PC-3 (cell line): ENCODE measurements around the gene TMEM256. TPM values are rescaled to one million over a fixed set of nuclear protein-coding genes. Genes with fewer than 3 reads are reported as not detected.

Source experiments
- ATAC-seq: fragments of 200-7000 bp; cut with Tn5 transposase; 2 replicates; pipeline ENCODE4 v1.9.1; 2020; ENCODE audit warnings: mild to moderate bottlenecking, moderate library complexity
- BruUV-seq: library from RNA; stranded (reverse); fragments of 400-500 nt; replicated peaks from 2 replicates; lab custom pipeline; 2021; lab: Mats Ljungman, UMichigan
- CTCF ChIA-PET: fragments of 300-600 bp; sonication (Branson Sonifier 250); formaldehyde crosslinking; loops from one replicate; lab custom pipeline; 2022; ENCODE audit warnings: antibody characterized with exemption; lab: Charles Lee
- POLR2A ChIA-PET: fragments of 300-600 bp; sonication (Branson Sonifier 250); formaldehyde crosslinking; loops from one replicate; lab custom pipeline; 2022; ENCODE audit warnings: antibody characterized with exemption; ENCODE audit not compliant: unreplicated experiment; lab: Charles Lee
- DNase-seq: peaks from one replicate; pipeline ENCODE4 v3.0.0-alpha.2; 2015
- H2AFZ ChIP-seq: fragments of 300-600 bp; sonication (generic); 2 replicates; pipeline ENCODE4 v1.6.0; 2016; ENCODE audit warnings: antibody characterized with exemption, low read length
- H3F3A ChIP-seq: fragments of 300-600 bp; sonication (generic); one replicate; pipeline ENCODE4 v1.6.0; 2017; ENCODE audit warnings: antibody characterized with exemption, low read length, control low read depth, mild to moderate bottlenecking; ENCODE audit not compliant: unreplicated experiment
- H3K27ac ChIP-seq: fragments of 300-600 bp; sonication (generic); 2 replicates; pipeline ENCODE4 v1.5.1; 2016; ENCODE audit warnings: mild to moderate bottlenecking, low read length
- H3K27me3 ChIP-seq: fragments of 300-600 bp; sonication (generic); 2 replicates; pipeline ENCODE4 v1.6.1; 2016; ENCODE audit warnings: low read length, mixed read lengths
- H3K36me3 ChIP-seq: fragments of 300-600 bp; sonication (generic); 2 replicates; pipeline ENCODE4 v1.6.1; 2016; ENCODE audit warnings: low read depth, mixed run types, low read length, mixed read lengths
- H3K4me1 ChIP-seq: fragments of 300-600 bp; sonication (generic); 2 replicates; pipeline ENCODE4 v1.5.1; 2016; ENCODE audit warnings: low read length; ENCODE audit not compliant: insufficient read depth
- H3K4me2 ChIP-seq: fragments of 300-600 bp; sonication (generic); 2 replicates; pipeline ENCODE4 v1.6.0; 2016; ENCODE audit warnings: low read length
- H3K4me3 ChIP-seq: fragments of 300-600 bp; sonication (generic); 2 replicates; pipeline ENCODE4 v1.5.1; 2016; ENCODE audit warnings: mild to moderate bottlenecking, low read length, mixed read lengths
- H3K79me2 ChIP-seq: fragments of 300-600 bp; sonication (generic); 2 replicates; pipeline ENCODE4 v1.6.1; 2017; ENCODE audit warnings: low read length, mixed read lengths
- H3K9ac ChIP-seq: fragments of 300-600 bp; sonication (generic); 2 replicates; pipeline ENCODE4 v1.6.0; 2016; ENCODE audit warnings: mild to moderate bottlenecking, low read length
- H3K9me2 ChIP-seq: fragments of 300-600 bp; sonication (generic); replicated peaks from 2 replicates; pipeline ENCODE4 v1.6.1; 2016; ENCODE audit warnings: mixed run types, low read length, mixed read lengths
- H3K9me3 ChIP-seq: fragments of 300-600 bp; sonication (generic); 2 replicates; pipeline ENCODE4 v1.6.1; 2016; ENCODE audit warnings: low read length, mixed read lengths
- H4K20me1 ChIP-seq: fragments of 300-600 bp; sonication (generic); 2 replicates; pipeline ENCODE4 v1.6.1; 2016; ENCODE audit warnings: low read length, mixed read lengths
- EZH2 ChIP-seq: fragments of 300-600 bp; sonication (generic); IDR thresholded peaks from one replicate; pipeline ENCODE4 v1.6.1; 2017; ENCODE audit warnings: antibody characterized with exemption, mild to moderate bottlenecking, low read length; ENCODE audit not compliant: unreplicated experiment
- EZH2phosphoT487 ChIP-seq: fragments of 300-600 bp; sonication (generic); IDR thresholded peaks from 2 replicates; pipeline ENCODE4 v1.6.1; 2018; ENCODE audit warnings: mild to moderate bottlenecking, antibody characterized with exemption, low read length, borderline replicate concordance
- intact Hi-C: fragments of 100-400 bp; cut with micrococcal nuclease; formaldehyde crosslinking; loops from 2 replicates; pipeline ENCODE4 v1.9.0; 2023
- total RNA-seq: library from RNA; depleted of rRNA; stranded (reverse); fragments of >200 nt; gene quantifications from 2 replicates; pipeline ENCODE4 v1.2.3, GENCODE V29; 2014
- TF ChIP-seq, protein P1 (sequence below): fragments of 300-600 bp; sonication (generic); conservative IDR thresholded peaks from 2 replicates; pipeline ENCODE4 v1.5.1; 2017; ENCODE audit warnings: antibody characterized with exemption, low read depth, mild to moderate bottlenecking, low read length

TMEM256 gene
- total RNA-seq, 1 experiment from 2014 or later = 82.4 TPM

DNA sequence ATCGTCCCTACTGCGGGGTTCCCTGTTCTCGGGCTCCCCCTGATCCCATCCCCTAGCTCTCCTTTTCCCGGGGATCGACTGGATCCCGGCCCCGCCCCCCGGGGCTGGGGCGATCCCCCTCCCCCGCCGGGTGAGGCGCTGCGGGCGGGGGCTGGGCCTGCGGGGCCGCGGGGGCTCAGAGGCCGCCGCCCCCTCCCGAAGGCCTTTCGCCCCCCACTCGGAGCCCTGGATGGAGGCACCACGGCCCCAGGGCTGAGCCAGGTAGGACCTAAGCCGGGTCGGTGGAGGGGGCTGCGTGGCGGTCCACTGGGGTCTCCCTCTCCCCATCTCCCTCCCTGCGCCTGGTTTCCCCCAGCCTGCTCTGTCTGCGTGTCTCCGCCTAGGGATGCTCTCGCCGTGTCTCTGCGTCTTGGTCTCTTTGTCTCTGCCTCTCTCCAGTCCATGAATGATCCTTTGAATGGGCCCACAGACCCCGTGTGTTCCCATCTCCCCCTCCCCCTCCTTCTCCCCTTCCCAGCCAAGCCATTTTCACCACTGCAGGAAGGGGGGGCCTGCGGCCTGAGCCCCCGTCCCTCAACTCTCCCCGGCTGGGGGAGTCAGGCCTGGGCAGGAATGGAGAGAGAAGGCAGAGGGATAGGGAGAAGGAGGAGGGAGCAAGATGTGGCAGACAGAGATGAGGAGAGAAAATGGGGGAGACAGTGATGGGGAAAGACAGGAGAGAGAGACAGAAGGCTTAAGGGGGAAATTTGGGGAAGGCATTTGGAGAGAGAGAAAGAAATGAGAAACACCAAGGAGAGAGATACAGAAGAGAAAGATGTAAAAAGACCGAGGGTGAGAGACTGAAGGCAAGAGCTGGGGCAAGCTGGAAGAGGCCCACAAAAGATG, 1.7 kb upstream of the TMEM256 start:
- Histone ChIP-seq H4K20me1 (no peaks in the 10 kb centered on the region), H3K27me3 (no peaks in the 10 kb centered on the region), H3K9me3 (no peaks in the 10 kb centered on the region), H3F3A (no peaks in the 10 kb centered on the region), H3K4me2 (peak overlapping the region; percentile 93), H3K4me3 (peak overlapping the region; percentile 81), H3K9me2 (no peaks in the 10 kb centered on the region), H3K9ac (peak overlapping the region; percentile 60), H2AFZ (peak overlapping the region; percentile 71), H3K27ac (no peak overlapping the region), H3K79me2 (peaks cover 6% of the 10 kb centered on the region; the same call in 1 of the 2 replicates), H3K36me3 (no peaks in the 10 kb centered on the region), H3K4me1 (peaks cover 9% of the 10 kb centered on the region)
- DNase-seq = no peak
- no peak for ATAC-seq
- intact Hi-C loops = no loop called here
- no peak for TF ChIP-seq EZH2
- TF ChIP-seq, protein P1, sequence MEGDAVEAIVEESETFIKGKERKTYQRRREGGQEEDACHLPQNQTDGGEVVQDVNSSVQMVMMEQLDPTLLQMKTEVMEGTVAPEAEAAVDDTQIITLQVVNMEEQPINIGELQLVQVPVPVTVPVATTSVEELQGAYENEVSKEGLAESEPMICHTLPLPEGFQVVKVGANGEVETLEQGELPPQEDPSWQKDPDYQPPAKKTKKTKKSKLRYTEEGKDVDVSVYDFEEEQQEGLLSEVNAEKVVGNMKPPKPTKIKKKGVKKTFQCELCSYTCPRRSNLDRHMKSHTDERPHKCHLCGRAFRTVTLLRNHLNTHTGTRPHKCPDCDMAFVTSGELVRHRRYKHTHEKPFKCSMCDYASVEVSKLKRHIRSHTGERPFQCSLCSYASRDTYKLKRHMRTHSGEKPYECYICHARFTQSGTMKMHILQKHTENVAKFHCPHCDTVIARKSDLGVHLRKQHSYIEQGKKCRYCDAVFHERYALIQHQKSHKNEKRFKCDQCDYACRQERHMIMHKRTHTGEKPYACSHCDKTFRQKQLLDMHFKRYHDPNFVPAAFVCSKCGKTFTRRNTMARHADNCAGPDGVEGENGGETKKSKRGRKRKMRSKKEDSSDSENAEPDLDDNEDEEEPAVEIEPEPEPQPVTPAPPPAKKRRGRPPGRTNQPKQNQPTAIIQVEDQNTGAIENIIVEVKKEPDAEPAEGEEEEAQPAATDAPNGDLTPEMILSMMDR = no peak
- TF ChIP-seq EZH2phosphoT487 = no peak
- CTCF ChIA-PET = no interaction called here
- BruUV-seq = TSS peak; percentile 40
- POLR2A ChIA-PET = no interaction called here

GRCh38 chr17:7404737-7405349, 946 bp upstream of the TMEM256 start:
- no peaks in the 10 kb centered on the region for H3K27me3 ChIP-seq
- peak overlapping the region; percentile 93 for H3K4me2 ChIP-seq
- H3K36me3 ChIP-seq = no peaks in the 10 kb centered on the region
- ATAC-seq (peak; percentile 28), DNase-seq (no peak)
- peaks cover 6% of the 10 kb centered on the region; the same call in 1 of the 2 replicates for H3K79me2 ChIP-seq
- POLR2A ChIA-PET = interaction anchor here (0.6 kb wide), 1 partner anchor 157 kb away, joined by 3 read pairs; no protein-coding TSS in a partner anchor
- H3K4me1 ChIP-seq = peaks cover 9% of the 10 kb centered on the region
- H3K9me3 ChIP-seq = no peaks in the 10 kb centered on the region
- intact Hi-C loops = loop anchor here (1.0 kb wide), 2 partner anchors 11 to 30 kb away; partner anchors contain the start of genes PLSCR3 and TMEM102
- no peaks in the 10 kb centered on the region for H4K20me1 ChIP-seq
- no peak overlapping the region for H3K27ac ChIP-seq
- TF ChIP-seq EZH2 (no peak), EZH2phosphoT487 (no peak)
- TF ChIP-seq, protein P1 = no peak
- H3F3A ChIP-seq = no peaks in the 10 kb centered on the region
- CTCF ChIA-PET = interaction anchor here (0.8 to 1.1 kb wide), 4 partner anchors 11 to 284 kb away, joined by 3 to 6 read pairs (median 4); partner anchors contain the start of genes ACADVL, DLG4 and PLSCR3
- BruUV-seq = no TSS peak
- no peaks in the 10 kb centered on the region for H3K9me2 ChIP-seq
- H2AFZ ChIP-seq = peak overlapping the region; percentile 71
- H3K9ac ChIP-seq = peak overlapping the region; percentile 60
- peak overlapping the region; percentile 81 for H3K4me3 ChIP-seq
